Measurements from ENCODE around the gene OLFML2A.

Gene OLFML2A

DNA sequence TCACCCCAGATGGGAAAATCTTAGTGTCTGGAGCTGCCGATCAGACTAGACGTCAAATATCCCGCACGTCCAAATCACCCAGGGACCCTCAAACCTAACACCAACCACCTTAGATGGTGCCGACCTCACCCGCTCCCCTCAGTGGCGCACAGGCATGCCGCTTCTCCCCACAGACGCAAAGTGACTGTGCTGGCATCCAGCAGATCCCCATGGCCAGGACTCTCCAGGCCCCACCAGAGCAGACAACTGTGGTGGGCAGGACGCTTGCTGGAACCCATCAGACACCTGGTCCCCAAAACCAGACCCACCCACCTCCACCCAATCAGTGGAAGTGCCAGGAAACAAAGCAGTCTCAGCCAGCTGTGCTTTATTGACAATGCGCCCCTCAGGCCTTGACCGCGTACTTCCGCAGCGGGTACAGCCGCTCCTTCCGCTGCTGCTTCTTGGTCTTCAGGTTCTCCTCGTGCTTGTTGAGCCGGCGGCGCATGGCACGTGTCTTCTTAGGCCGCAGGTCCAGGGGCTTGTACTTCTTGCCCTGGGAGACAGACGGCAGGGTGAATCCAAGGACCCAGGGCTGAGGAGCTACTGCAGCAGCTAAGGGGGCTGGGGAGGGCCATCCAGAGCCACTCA, 80.7 kb downstream of the OLFML2A start:
- DNase-seq: no peak

DNA sequence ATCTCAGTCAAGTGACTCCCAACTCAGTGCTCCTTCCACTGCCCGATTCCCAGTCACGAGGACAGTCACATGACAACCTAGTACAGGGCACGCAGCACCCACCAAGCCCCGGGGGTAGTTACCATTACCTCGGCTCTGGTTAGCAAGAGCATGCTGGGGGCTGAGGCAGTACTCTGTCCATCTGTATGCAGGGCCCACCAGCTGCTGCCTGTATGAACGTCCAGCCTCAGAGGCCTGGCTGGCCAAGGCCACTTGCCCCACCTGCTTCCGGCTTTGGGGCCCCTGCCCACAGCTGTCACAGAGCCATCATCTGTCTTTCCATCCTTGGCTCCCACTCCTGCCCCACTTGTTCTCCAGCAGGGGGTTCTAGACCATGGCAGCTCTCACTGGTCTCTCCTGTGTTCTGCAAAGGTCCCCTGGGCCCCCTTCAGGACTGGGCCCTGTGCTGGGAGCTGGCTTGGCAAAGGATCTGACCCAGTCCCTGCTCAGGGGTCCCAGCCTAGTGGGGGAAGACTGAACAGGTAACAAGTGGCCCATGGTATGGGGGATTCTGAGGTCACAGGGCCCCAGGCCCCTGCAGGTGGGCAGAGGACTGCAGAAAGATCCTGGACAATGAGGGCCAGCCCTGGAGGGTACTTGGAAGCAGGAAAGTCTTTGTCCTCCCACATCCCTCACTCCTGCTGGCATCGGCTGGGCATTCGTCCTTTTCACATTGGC, 81.6 kb downstream of the OLFML2A start:
- DNase-seq: no peak

DNA sequence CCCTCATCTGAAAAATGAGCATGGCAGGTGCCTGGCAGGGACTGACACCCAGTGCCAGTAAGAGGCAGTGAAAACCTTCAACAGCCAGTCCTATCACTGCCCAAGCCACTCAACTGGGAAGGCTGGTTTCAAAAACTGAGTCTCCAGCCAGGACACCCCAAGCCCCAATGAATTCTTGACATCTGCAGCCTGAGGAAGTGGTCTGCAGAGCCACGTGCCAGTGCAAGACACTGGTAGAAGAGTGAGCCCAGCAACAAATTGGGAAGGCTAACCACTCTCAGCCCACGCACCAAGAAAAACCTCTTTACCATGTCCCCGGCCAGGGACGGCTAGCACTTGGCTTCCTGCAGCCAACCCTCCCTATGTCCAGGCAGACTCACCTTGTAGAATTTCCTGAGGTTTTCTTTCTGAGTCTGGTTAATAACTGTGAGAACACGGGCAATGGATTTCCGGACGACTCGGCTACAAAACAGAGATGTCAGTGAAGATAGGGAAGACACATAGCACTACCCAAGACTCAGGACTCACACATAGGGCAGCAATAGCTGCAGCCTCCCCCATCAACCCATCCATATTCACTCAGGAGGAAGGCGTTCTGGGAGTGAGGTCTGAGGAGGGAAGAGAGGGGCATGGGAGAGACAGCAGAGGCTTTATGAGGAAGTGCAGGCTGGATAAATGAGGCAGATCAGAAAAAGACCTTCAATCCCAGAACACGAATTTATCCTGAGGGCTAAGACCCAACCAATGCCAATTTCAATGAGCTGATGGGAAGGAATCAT, 83.1 kb downstream of the OLFML2A start:
- no peak for DNase-seq

DNA sequence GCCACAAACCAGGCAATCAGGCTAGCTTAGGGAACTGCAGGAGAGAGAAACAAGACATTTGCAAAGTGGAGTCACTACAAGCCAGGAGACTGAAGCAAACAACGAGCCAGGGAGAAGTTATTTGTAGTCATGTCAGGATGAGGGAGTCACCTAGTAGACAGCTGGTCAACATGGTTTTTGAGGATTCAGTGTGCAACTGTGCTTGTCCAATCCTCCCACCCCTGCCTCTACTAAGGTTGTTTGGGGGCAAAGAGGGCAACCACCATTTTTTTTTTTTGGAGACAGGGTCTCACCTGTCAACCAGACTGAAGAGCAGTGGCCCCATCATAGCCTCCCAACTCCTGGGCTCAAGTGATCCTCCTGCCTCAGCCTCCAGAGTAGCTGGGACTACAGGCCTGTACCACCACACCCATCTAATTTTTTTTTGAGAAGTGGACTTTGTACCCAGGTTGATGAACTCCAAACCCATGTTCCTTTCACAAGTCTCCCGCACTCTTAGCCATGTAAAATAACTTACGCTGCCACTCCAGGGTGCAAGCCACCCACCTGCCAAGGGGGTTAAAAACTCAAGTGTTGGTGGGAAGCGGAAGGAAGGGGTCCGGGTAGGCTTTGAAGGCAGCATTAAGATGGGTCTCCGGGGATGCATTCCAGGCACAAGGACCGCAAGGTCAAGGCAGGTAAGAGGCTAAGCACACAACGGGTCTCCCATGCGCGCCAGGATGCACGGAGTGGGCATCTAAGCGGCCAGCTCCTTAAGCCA, 83.8 kb downstream of the OLFML2A start:
- DNase-seq: no peak

DNA sequence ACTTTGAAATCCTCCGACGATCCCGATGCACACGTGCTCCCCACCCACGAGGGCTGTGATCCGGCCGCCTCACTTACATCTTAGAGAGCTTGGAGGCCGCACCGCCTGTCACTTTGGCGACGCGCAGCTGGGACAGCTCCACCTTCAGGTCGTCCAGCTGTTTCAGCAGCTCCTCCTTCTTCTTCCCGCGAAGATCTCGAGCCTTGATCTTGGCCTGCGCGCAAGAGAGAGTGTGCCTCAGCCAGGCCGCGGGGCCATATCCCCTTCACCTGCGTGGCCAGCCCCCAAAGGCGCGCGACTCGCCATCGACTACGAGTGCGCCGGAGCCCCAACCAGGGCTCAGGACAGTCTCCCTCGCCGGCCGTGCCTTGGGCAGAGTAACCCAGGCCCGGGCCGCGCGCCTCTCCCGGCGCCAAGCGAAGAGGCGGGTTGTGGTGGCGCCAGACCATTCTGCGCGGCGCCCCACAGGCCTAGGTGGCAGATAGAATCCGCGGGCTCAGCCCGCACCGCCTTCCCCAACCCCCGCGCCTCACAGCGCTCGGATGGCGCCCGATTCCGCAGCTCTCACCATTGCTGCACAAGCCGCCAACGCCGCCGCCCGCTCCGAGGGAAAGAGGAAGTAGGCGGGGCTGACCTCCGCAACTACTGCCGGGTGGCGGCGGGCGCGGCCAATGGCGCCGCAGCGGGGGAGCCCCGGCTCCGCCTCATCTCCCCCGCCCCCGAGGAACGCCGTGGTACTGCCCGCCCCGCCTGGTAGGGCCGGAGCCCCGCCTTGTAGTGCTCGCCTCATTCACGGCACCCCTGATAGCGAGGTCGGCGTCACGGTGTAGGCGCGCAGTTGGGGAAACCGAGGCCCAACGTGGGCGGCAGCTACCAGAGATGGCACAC, 84.7 kb downstream of the OLFML2A start, which contains the start of the genes ARPC5L and RPL35:
Gene ARPC5L (plus strand): TSS at position 789 of the 888 bp plus-strand sequence. CDS start 7,161 bp downstream, outside the sequence.
Gene RPL35 (minus strand): TSS at position 616 of the 888 bp plus-strand sequence. CDS start 45 bp downstream, at position 571.
- peak; percentile 78 for DNase-seq

DNA sequence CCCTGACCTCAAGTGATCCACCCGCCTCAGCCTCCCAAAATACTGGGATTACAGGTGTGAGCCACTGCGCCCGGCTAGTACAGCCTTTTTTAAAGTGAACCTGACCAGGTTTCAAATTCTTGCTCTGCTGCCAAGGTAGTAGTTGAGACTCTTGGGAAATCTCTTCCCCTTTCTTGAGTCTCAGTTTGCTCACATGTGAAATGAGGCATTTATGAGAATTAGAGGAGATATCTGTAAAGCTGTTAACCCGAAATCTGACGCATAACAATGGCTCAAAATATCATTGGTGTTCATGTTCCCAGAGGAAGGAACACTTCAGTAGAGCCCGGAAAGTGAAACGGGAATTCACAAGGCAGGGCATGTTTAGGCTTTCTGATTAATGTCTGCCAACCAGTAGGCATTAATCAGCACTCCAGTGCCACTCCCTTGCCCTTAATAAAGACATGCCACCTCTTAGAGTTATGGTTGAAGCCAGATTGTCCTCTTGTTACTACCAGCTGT, 86.5 kb downstream of the OLFML2A start:
- DNase-seq: no peak
